EL (cell line): ENCODE results near the gene SPG21.

ENCODE experiments used
- DNase-seq: peaks from one replicate; pipeline ENCODE4 v3.0.0-alpha.2; 2016

SPG21 gene

DNA sequence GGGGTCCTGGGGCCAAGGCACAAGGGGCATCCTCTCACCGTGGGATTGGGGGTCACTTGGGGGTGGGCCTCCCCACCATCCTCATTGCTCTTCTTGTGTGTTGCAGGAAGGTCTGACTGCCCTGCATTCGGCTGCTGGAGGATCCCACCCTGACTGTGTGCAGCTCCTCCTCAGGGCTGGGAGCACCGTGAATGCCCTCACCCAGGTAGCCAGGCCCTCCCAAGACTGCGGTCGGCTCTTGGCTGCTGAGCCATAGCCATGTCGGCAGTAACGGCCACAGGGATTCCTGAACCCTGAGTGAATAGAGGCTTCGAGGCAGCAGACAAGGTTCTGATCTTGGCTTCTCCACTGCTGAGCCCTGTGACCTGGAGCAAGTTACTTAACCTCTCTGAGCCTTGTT, 58.3 kb downstream of the SPG21 start:
- DNase-seq = no peak

DNA sequence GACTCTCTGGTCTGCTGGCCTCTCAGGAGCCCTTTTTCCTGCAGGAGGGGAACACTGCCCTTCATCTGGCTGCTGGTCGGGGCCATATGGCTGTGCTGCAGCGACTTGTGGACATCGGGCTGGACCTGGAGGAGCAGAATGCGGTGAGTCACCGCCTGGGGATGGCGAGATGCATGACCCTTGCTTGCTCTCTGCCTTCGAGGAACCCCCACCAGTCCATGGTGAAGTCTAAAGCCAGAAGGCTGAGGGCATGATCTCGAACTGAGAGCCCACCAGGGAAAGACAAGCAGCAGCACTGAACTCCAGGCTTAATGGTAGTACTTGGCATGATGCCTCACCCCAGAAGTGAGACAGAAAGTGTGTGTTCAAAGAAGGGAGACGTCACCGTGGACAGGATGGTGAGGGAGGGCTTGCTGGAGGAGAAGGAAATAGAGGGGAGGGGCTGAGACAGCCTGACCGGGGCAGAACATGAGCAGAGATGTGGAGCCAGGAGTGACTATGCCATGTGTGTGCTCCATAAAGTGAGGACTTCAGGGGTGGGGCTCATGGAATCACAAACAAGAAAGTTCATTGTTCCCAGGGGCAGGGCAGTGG, 58.8 kb downstream of the SPG21 start:
- peak; percentile 78 for DNase-seq

DNA sequence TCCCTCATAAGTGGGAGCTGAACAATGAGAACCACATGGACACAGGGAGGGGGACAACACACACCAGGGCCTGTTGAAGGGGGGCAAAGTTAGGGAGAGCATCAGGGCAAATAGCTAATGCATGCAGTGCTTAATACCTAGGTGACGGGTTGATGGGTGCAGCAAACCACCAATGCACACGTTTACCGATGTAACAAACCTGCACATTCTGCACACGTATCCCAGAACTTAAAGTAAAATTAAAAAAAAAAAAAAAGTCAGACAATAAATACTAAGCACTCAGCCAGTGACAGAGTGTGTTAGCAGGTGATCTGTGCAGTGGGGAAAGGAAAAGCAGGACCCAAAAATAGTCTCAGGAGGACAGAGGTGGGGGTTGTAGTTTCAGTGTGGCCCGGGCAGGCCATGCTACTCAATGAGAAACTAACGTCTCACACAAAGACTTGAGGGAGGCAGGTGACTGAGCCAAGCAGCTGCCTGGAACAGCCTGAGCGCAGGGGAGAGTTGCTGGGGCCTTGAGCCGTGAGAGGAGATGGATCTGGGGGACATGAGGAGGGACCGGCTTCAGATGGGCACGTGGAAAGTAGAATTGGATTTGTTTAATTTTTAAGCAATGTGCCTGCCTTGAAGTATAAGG, 59.6 kb downstream of the SPG21 start:
- no peak for DNase-seq

- no peak for DNase-seq
These were observed 61.0 kb downstream of the SPG21 start for GRCh38 chr15:64928626-64929220.

GRCh38 chr15:64926661-64927060, 63.1 kb downstream of the SPG21 start:
- DNase-seq = no peak

DNA sequence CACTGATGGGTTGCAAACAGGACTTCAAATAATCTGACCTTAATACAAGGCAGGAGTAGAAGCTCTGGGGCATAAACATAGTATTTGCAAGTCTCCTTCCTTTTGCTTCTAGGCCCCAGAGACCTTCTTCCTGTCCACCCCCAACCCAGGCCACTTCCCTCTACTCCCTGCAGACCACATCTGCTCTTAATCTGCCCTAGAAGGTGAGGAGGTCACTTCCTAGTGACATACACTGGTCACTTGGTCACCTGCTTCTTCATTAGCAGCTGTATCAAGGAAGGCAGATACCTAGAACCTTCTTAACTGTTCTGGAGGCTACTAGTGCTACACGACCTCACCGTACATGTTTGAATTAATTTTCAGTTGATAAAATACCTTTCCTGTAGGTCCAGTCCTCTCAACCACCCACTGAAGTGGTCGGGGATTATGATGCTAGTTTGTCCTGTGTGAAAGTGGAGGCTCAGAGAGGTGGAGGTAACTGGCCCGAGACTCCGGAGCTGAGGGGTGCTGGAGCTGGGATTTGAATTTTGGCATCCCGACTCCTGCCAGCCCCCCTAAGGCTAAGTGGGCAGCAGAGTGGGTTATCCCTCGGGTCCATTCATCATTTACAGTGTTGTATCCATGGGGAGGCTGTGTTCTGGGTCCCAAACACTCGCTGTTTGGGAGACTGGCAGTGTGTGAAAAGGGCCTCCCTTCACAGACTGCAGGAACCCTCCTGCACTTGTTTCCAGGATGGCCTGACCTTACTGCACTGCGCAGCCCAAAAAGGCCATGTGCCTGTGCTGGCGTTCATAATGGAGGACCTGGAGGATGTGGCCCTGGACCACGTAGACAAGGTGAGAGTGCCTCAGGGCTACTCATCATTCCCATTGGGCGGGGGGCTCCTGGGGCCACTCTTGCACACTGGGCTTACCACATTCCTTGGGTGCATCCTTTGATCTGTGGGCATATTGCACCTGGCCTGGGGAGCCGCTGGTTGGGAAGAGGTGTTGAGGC, 64.1 kb downstream of the SPG21 start:
- DNase-seq = no peak

- DNase-seq = no peak
These were observed 66.2 kb downstream of the SPG21 start for GRCh38 chr15:64923546-64923945.

DNA sequence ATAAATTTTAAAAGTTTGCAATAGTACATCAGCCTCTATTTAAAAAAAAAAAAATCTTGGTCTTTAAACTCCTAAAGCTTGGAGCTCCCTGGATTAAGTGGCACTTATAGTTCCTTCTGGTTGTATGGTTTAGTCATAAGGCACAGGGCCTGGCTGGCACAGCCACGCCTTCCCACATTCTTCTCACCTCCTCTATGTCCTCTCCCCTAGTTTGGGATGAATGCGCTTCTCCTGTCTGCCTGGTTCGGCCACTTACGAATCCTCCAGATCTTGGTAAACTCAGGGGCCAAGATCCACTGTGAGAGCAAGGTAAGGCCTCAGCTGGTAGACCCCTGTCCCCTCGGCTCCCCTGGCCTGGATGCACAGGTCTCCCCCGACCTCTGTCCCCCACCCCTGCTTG, 68.0 kb downstream of the SPG21 start:
- no peak for DNase-seq

GRCh38 chr15:64919721-64920120, 70.0 kb downstream of the SPG21 start:
- DNase-seq = no peak

- DNase-seq = no peak
These were observed 72.5 kb downstream of the SPG21 start for GRCh38 chr15:64917211-64917610.

GRCh38 chr15:64916365-64916764, 73.3 kb downstream of the SPG21 start:
- no peak for DNase-seq

GRCh38 chr15:64915518-64916227, 74.0 kb downstream of the SPG21 start:
- DNase-seq = no peak
